GM18951 (cell line): ENCODE results near the gene GRID2.

ENCODE experiments used
- POLR2A ChIP-seq: IDR thresholded peaks from 4 replicates; pipeline ENCODE4 v1.6.1; 2011; ENCODE audit warnings: mild to moderate bottlenecking; ENCODE audit not compliant: insufficient read length, insufficient read depth; ENCODE audit errors: extremely low read depth
- in situ Hi-C: fragments of 300-500 bp; cut with MboI; formaldehyde crosslinking; loops from one replicate; pipeline ENCODE4 v1.12.0; 2022; ENCODE audit warnings: low sequenced_read_pairs, mixed read lengths, inconsistent platforms; ENCODE audit not compliant: unreplicated experiment

The GRID2 gene

DNA sequence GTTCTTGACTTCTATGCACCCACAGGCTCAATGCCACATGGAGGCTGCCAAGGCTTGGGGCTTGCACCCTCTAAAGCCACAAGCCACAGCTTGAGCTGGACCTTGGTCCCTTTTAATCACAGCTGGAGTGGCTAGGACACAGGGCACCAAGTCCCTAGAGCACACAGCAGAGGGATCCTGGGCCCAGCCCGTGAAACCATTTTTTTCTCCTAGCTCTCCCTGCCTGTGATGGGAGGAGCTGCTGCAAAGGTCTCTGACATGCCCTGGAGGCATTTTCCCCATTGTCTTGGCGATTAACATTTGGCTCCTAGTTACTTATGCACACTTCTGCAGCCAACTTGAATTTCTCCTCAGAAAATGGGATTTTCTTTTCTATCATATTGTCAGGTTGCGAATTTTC, 410.9 kb downstream of the GRID2 start:
- in situ Hi-C loops, result no loop called here
- TF ChIP-seq POLR2A, result no peak

GRCh38 chr4:92733231-92733630, 429.5 kb downstream of the GRID2 start:
- no peak for TF ChIP-seq POLR2A
- in situ Hi-C loops, result no loop called here

DNA sequence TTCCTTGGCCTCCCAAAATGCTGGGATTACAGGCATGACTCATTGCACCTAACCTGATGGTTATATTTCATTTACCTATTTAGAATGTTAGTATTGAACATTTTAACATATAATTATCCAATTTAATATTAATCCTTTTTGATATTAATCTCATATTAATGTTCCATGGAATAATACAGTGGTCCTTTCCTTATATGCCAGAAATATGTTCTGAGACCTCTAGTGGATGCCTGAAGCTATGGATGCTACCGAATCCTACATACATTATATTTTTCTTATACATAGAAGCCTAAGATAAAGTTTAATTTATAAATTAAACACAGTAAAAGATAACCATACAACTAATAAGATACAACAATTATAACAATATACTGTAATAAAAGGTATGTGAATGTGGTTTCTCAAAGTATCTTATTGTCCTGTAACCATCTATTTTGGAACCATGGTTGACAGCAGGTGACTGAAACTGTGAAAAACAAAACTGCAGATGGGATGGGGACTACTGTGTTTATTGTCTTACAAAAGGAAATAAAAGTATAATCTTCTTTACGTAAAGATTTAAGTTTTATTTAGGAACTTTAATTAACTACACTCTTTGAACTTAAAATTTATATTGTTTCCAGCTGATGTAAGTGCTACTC, 431.4 kb downstream of the GRID2 start:
- no peak for TF ChIP-seq POLR2A
- in situ Hi-C loops, result no loop called here

- in situ Hi-C loops, result no loop called here
- TF ChIP-seq POLR2A, result no peak
Observed at GRCh38 chr4:92760433-92760832, 456.7 kb downstream of the GRID2 start.

DNA sequence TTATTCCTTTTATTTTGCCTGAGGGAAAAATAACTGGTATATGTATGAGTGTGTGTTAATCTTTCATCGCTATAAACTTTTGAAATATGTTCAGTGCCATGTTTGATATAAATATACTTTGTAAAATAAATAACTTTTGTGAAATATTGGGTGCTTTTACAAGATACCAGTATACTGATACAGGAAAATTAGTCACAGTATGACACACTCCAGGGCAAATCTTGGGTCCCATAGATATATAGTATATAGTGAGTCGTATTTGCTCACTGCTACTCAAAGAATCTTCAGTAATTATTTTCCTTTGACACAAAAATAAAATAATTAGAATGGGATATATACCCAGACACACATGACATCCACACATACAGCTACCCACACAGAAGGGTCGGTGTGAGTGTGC, 472.3 kb downstream of the GRID2 start:
- in situ Hi-C loops, result no loop called here
- no peak for TF ChIP-seq POLR2A

DNA sequence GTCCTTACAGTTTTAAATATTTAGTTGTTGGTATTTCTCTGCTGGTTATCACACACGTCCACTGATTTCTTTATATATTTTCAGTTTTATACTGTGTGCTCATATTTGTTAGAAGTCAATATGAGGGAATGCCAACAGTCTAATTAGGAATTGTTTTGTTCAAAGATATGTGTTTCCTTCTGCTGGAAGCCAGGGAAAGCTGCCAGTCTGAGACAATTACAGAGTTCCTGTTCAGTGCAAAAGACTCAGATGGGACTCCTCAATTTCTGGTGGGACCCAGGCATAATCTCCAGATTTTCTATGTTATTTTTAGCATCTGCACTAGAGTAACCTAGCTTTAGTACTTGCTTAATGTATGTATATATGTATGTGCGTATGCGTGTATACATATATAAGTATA, 486.0 kb downstream of the GRID2 start:
- in situ Hi-C loops, result no loop called here
- no peak for TF ChIP-seq POLR2A

GRCh38 chr4:92791871-92792440, 488.2 kb downstream of the GRID2 start:
- TF ChIP-seq POLR2A, result no peak
- in situ Hi-C loops, result no loop called here

- in situ Hi-C loops, result no loop called here
- TF ChIP-seq POLR2A, result no peak
Observed at GRCh38 chr4:92809381-92809780, 505.6 kb downstream of the GRID2 start.

DNA sequence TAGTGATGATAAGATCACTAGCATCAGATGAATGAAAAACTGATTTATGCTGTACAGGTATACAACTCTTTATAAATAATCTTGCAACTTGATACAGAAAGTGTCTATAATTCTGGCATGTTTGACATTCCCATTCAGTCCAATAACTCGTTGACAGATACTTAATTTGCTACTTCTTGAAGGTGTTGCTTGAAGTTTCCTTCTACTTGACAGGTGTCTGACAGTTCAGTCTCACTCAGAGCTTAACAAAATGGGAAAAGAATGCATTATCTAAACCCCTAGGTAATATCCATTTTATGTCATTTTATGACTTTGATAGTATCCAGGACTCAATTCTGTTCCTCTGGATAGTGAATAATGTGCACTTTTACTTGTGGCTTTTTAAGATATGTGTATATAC, 508.9 kb downstream of the GRID2 start:
- in situ Hi-C loops, result no loop called here

GRCh38 chr4:92814677-92815076, 510.9 kb downstream of the GRID2 start:
- in situ Hi-C loops, result no loop called here

More for the DNA sequence above, 508.9 kb downstream of the GRID2 start:
- TF ChIP-seq POLR2A, result no peak

DNA sequence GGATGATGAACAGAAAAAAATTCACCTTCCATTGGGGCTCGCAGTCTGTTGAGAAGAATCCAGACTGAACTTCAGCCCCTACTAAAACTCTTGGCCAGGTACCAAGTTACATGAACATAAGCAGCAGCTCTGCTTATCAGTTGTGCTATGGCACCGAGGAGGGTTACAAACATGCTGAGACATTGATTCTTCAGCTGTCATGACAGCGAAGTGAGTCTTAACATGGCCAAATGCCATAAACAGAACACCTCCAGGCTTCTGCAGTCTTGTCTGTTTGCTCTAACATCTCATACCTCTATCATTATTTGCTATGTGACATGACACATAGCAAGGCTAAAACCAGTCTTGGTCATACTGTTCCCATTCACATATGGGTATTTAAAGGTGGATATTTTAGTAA, 521.5 kb downstream of the GRID2 start:
- TF ChIP-seq POLR2A, result no peak
- in situ Hi-C loops, result no loop called here

More at GRCh38 chr4:92814677-92815076, 510.9 kb downstream of the GRID2 start:
- no peak for TF ChIP-seq POLR2A

- no peak for TF ChIP-seq POLR2A
Observed at GRCh38 chr4:92825791-92826190, 522.0 kb downstream of the GRID2 start.

GRCh38 chr4:92830771-92831170, 527.0 kb downstream of the GRID2 start:
- no peak for TF ChIP-seq POLR2A
- in situ Hi-C loops, result no loop called here

More at GRCh38 chr4:92825791-92826190, 522.0 kb downstream of the GRID2 start:
- in situ Hi-C loops, result no loop called here

DNA sequence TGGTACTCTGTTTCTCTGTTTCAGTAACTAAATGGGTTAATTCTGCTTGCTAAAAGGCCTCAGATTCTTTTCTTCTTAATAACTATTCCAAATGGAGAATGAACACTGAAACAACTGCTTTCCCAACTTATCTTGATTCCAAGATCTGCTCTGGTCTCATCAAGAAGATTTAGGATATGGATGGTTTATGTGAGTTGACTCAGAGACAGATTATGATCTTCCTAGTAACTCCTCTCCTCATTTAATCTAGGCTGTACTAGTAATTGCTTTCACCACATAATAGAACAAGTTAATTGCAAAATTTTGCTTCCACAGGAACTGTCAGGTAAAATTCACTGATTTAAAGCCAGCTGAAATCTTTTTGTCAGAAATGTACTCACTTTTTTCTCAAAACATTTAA, 537.1 kb downstream of the GRID2 start:
- in situ Hi-C loops, result no loop called here
- no peak for TF ChIP-seq POLR2A
